MM.1S (cell line): ENCODE measurements around the gene SMC4.

Experiments
- CTCF ChIP-seq: fragments of 300-600 bp; sonication (generic); IDR thresholded peaks from 2 replicates; pipeline ENCODE4 v1.5.1; 2016; ENCODE audit warnings: antibody characterized with exemption, low read length, mixed read lengths
- EZH2 ChIP-seq: fragments of 300-600 bp; sonication (generic); optimal IDR thresholded peaks from 2 replicates; pipeline ENCODE3; 2017; ENCODE audit warnings: low read depth, mild to moderate bottlenecking, antibody characterized with exemption, low read length, mixed read lengths
- EZH2phosphoT487 ChIP-seq: fragments of 300-600 bp; sonication (generic); IDR thresholded peaks from 2 replicates; pipeline ENCODE4 v1.6.1; 2018; ENCODE audit warnings: antibody characterized with exemption, low read length

DNA sequence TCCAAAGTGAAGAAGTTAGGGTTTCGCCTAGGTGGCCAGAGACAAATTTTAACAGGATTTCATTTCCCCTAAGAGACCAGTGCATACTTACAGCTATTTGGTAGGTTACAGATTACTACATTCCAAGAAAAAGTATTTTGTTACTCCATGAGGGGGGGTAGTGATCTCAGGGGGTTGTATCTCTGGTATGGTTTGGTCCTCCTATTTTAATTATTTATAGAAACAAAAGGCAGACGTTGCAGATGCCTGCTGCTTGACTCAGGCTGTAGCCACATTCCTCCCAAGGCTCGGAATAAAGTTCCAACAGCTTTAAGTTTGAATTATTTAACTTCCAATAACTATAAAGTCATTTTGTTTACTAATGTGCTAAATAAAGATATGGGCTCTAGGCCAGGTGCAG is 51.4 kb downstream of the SMC4 start:
- TF ChIP-seq EZH2phosphoT487 (no peak), CTCF (no peak), EZH2 (no peak)
